HepG2 (cell line): Measurements from ENCODE around the gene RIT2. TPM values are rescaled to one million over a fixed set of nuclear protein-coding genes. Genes with fewer than 3 reads are reported as not detected.

Experiments used
- ATAC-seq: fragments of 200-7000 bp; cut with Tn5 transposase; 3 replicates; pipeline ENCODE4 v1.9.1; 2020; ENCODE audit warnings: mild to moderate bottlenecking, moderate library complexity
- BruUV-seq: library from RNA; stranded (reverse); fragments of 400-500 nt; replicated peaks from 2 replicates; lab custom pipeline; 2021; lab: Mats Ljungman, UMichigan
- CTCF ChIA-PET: fragments of 300-600 bp; formaldehyde crosslinking; extraction: SDS; loops from one replicate; lab custom pipeline; 2021; ENCODE audit warnings: low total read pairs, inconsistent platforms, low intra/inter-chr PET ratio; lab: Yijun Ruan, JAX
- POLR2A ChIA-PET: fragments of 350-600 bp; sonication (Branson Sonifier 250); formaldehyde crosslinking; loops from one replicate; lab custom pipeline; 2020; ENCODE audit warnings: antibody characterized with exemption, inconsistent platforms; lab: Yijun Ruan, JAX
- DNase-seq: peaks from one replicate; pipeline ENCODE4 v3.0.0-alpha.2; 2015; ENCODE audit warnings: low spot score
- FAIRE-seq: peaks from 3 replicates; lab custom pipeline; 2011; peaks lifted over from hg19 to GRCh38; lab: Jason Lieb, UNC
- H2AFZ ChIP-seq: one replicate; pipeline ENCODE4 v1.6.1; 2011; ENCODE audit warnings: low read length, inconsistent platforms
- H3K27ac ChIP-seq: fragments of 300-600 bp; 3 replicates; pipeline ENCODE4 v1.8.0; 2011; ENCODE audit warnings: mixed run types, mild to moderate bottlenecking, mixed read lengths, low read length, inconsistent platforms; ENCODE audit not compliant: insufficient read depth; ENCODE audit errors: extremely low read length
- H3K27me3 ChIP-seq, 2 experiments: fragments of 200-600 bp in 1 of 2; 2 replicates in 1 of 2; 3 replicates in 1 of 2; pipeline versions ENCODE4 v1.6.0 to v1.8.0; 2011; ENCODE audit warnings: low read length in 2 of 2, mild to moderate bottlenecking in 2 of 2, moderate library complexity in 2 of 2, inconsistent platforms in 1 of 2; ENCODE audit not compliant: insufficient read depth in 2 of 2, control insufficient read depth in 1 of 2
- H3K36me3 ChIP-seq, 2 experiments: fragments of 200-600 bp in 1 of 2; replicated peaks in 1 of 2; 2 replicates in 1 of 2; 3 replicates in 1 of 2; pipeline versions ENCODE4 v1.5.1 to v1.8.0; 2011; ENCODE audit warnings: low read length in 2 of 2, inconsistent platforms in 1 of 2; ENCODE audit not compliant: insufficient read depth in 2 of 2, control insufficient read depth in 1 of 2
- H3K4me1 ChIP-seq: 2 replicates; pipeline ENCODE4 v1.5.1; 2012; ENCODE audit warnings: low read length, inconsistent platforms; ENCODE audit not compliant: insufficient read depth
- H3K4me2 ChIP-seq: 2 replicates; pipeline ENCODE4 v1.6.0; 2011; ENCODE audit warnings: low read depth, low read length, inconsistent platforms
- H3K4me3 ChIP-seq, 3 experiments: fragments of 200-600 bp in 1 of 3; sonication (generic), shearing (Covaris generic) in 1 of 3; replicated peaks in 1 of 3; 2 replicates each; pipeline ENCODE4 v1.5.1; 2011 to 2016; ENCODE audit warnings: low read length in 3 of 3, inconsistent platforms in 2 of 3, low read depth in 2 of 3, mild to moderate bottlenecking in 2 of 3, control low read depth in 1 of 3, mixed read lengths in 1 of 3; ENCODE audit not compliant: insufficient read depth in 1 of 3
- H3K79me2 ChIP-seq: one replicate; pipeline ENCODE4 v1.6.1; 2011; ENCODE audit warnings: low read length, inconsistent platforms; ENCODE audit not compliant: insufficient read depth
- H3K9ac ChIP-seq: 2 replicates; pipeline ENCODE4 v1.6.0; 2011; ENCODE audit warnings: mild to moderate bottlenecking, low read depth, low read length, inconsistent platforms; ENCODE audit not compliant: insufficient read depth
- H3K9me3 ChIP-seq: 2 replicates; pipeline ENCODE4 v1.5.1; 2012; ENCODE audit warnings: mild to moderate bottlenecking, low read length
- H4K20me1 ChIP-seq: 2 replicates; pipeline ENCODE4 v1.6.0; 2011; ENCODE audit warnings: inconsistent platforms, mild to moderate bottlenecking, low read length, moderate library complexity; ENCODE audit not compliant: insufficient read depth
- CC2D1A ChIP-seq: sonication (generic); formaldehyde crosslinking; IDR thresholded peaks from 2 replicates; pipeline ENCODE4 v1.8.1; 2023; ENCODE audit warnings: mild to moderate bottlenecking, missing genetic modification reagents
- CREB1 ChIP-seq, 2 experiments: fragments of 450-650 bp in 1 of 2; IDR thresholded peaks; 2 replicates each; pipeline ENCODE4 v1.6.1; 2016 to 2017; ENCODE audit warnings: control low read depth in 1 of 2, mild to moderate bottlenecking in 1 of 2, missing compliant biosample characterization in 1 of 2, missing genetic modification characterization in 1 of 2
- MAFK ChIP-seq, 2 experiments: IDR thresholded peaks in 1 of 2; conservative IDR thresholded peaks in 1 of 2; 2 replicates each; pipeline ENCODE4 v1.6.1; 2011; ENCODE audit warnings: improper control_type of control experiment in 2 of 2, low read length in 2 of 2
- MIXL1 ChIP-seq: IDR thresholded peaks from 2 replicates; pipeline ENCODE4 v1.6.1; 2016
- MTERF4 ChIP-seq: sonication (generic); formaldehyde crosslinking; IDR thresholded peaks from 2 replicates; pipeline ENCODE4 v1.8.0; 2023; ENCODE audit warnings: mild to moderate bottlenecking, missing genetic modification reagents
- PLSCR1 ChIP-seq: sonication (generic); formaldehyde crosslinking; IDR thresholded peaks from 2 replicates; pipeline ENCODE4 v1.5.0; 2020; ENCODE audit warnings: missing genetic modification reagents, mild to moderate bottlenecking, borderline replicate concordance
- ZFP36L1 ChIP-seq: sonication (generic); formaldehyde crosslinking; IDR thresholded peaks from 2 replicates; pipeline ENCODE4 v1.8.0; 2022; ENCODE audit warnings: mild to moderate bottlenecking, missing genetic modification reagents, moderate library complexity
- ZKSCAN5 ChIP-seq: sonication (generic); formaldehyde crosslinking; IDR thresholded peaks from 2 replicates; pipeline ENCODE4 v1.5.1; 2020; ENCODE audit warnings: mild to moderate bottlenecking, missing genetic modification reagents
- WGBS: methylation state at CpG from one replicate; pipeline ENCODE4 v1.1.6; 2017; ENCODE audit warnings: low lambda C conversion rate; 5-methylcytosine and 5-hydroxymethylcytosine counted together
- in situ Hi-C: cut with HindIII; loops from 2 replicates; pipeline ENCODE4 v1.10.0; 2017; ENCODE audit warnings: low pct_unique_long_range_greater_than_20kb; ENCODE audit not compliant: extremely low pct_ligation_motif_present
- intact Hi-C: fragments of 100-400 bp; cut with micrococcal nuclease; formaldehyde crosslinking; loops from one replicate; pipeline ENCODE4 v1.10.0; 2022; ENCODE audit not compliant: unreplicated experiment
- polyA plus RNA-seq, 8 experiments: library from polyadenylated mRNA; depleted of rRNA in 3 of 8; stranded (reverse) in 7 of 8; unstranded in 1 of 8; fragments of >200 nt; fragmentation: Illumina TruSeq in 4 of 8; extraction: Trizol in 4 of 8; gene quantifications; 2 replicates each; pipeline versions ENCODE4 v1.2.1 to v1.2.3, GENCODE V29; 2011 to 2016; ENCODE audit warnings: low read depth in 4 of 8, missing spikeins in 1 of 8, mixed read lengths in 1 of 8; ENCODE audit not compliant: insufficient read depth in 1 of 8
- total RNA-seq, 5 experiments: library from RNA; depleted of rRNA; stranded (reverse); fragments of >200 nt; fragmentation: Illumina TruSeq; extraction: Trizol; gene quantifications; 2 replicates each; pipeline ENCODE4 v1.2.3, GENCODE V29; 2016; ENCODE audit warnings: low read depth in 1 of 5
- TF ChIP-seq, protein P1 (sequence below): sonication (generic); formaldehyde crosslinking; IDR thresholded peaks from 2 replicates; pipeline ENCODE4 v1.8.1; 2023; ENCODE audit warnings: mild to moderate bottlenecking, missing genetic modification reagents, borderline replicate concordance

RIT2 gene
- total and polyA plus RNA-seq, 2 of the 13 experiments (the other 11 are each of a cell fraction or from before 2014, with no cell fraction given) = not detected

- no peak for FAIRE-seq
- no peak overlapping the region for H3K9ac ChIP-seq
- DNase-seq = no peak
- intact Hi-C loops = no loop called here
- no peak overlapping the region for H3K27ac ChIP-seq
- in situ Hi-C loops = no loop called here
- no peaks in the 10 kb centered on the region for H3K4me1 ChIP-seq
- no peak overlapping the region for H2AFZ ChIP-seq
- no TSS peak for BruUV-seq
- no peaks in the 10 kb centered on the region for H3K79me2 ChIP-seq
- no peaks in the 10 kb centered on the region for H3K27me3 ChIP-seq
- 18% methylated on average over 1 of the region's 1 CpG for WGBS
- H3K4me3 ChIP-seq = no peak overlapping the region
- no peaks in the 10 kb centered on the region for H3K9me3 ChIP-seq
- no peaks in the 10 kb centered on the region for H3K36me3 ChIP-seq
- no peak overlapping the region for H3K4me2 ChIP-seq
- ChIA-PET CTCF (no interaction called here), POLR2A (no interaction called here)
- ATAC-seq = no peak
- no peaks in the 10 kb centered on the region for H4K20me1 ChIP-seq
- TF ChIP-seq PLSCR1 (CRISPR knock-in tag) (no peak), ZFP36L1 (CRISPR knock-in tag) (no peak), CC2D1A (CRISPR knock-in tag) (no peak), ZKSCAN5 (no peak)
- TF ChIP-seq, protein P1, sequence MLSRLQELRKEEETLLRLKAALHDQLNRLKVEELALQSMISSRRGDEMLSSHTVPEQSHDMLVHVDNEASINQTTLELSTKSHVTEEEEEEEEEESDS (CRISPR knock-in tag) = no peak
Measured at GRCh38 chr18:42839408-42839807, 276.1 kb downstream of the RIT2 start.

DNA sequence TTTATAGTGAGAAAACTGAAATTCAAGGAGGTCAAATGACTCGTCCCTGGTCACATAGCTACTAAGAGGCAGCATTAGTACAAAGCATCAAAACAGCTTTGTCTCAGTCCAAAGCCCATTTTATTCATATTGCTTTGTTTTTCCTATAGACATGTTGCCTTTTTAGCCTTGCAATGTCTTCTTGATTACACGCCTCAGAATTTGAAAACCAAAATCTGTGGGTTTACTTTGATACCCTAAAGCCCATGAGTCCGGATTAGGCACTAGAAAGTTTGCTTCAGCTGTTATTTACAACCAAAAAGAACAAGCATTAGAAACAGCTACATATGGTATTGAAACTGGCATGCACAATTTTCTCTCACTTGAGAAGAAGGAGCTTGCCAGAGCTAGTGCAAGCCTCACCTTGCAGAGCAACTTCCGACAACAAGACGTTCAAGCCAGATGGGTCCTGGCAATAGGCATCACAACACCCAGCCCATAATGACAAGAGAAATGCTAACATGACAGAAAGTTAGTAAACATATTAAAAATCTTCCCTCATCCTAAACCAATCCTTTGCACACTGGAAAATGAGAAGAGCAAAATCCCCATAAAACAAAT is 276.8 kb downstream of the RIT2 start:
- POLR2A ChIA-PET = no interaction called here

More for the DNA sequence above, 276.8 kb downstream of the RIT2 start:
- no TSS peak for BruUV-seq
- no peak for ATAC-seq
- Histone ChIP-seq H4K20me1 (no peaks in the 10 kb centered on the region), H3K36me3 (no peaks in the 10 kb centered on the region), H3K79me2 (no peaks in the 10 kb centered on the region), H2AFZ (no peak overlapping the region), H3K4me2 (no peak overlapping the region), H3K27ac (no peak overlapping the region), H3K4me3 (no peak overlapping the region), H3K4me1 (no peaks in the 10 kb centered on the region), H3K9me3 (no peaks in the 10 kb centered on the region), H3K9ac (no peak overlapping the region), H3K27me3 (no peaks in the 10 kb centered on the region)
- no peak for FAIRE-seq
- CTCF ChIA-PET = no interaction called here
- 11% methylated on average over 5 of the region's 5 CpGs for WGBS
- DNase-seq = no peak
- in situ Hi-C loops = no loop called here
- intact Hi-C loops = no loop called here
- TF ChIP-seq CREB1 (IDR thresholded peaks at IDR 0.05) = no peak
- no peak for TF ChIP-seq CREB1 (CRISPR knock-in tag; IDR thresholded peaks at IDR 0.05)
- TF ChIP-seq MTERF4 (CRISPR knock-in tag) = no peak
- peak; percentile 10 to 22; a peak in 1 of 4 replicates for TF ChIP-seq MAFK (conservative IDR thresholded peaks at IDR 0.05 in 1 of 2, IDR thresholded peaks at IDR 0.05 in 1 of 2; ENCODE audit: low read length in 2 of 2)
- TF ChIP-seq MIXL1 (CRISPR knock-in tag) = no peak
